CD4-positive, alpha-beta T cell (primary cell): ENCODE measurements around the gene CCDC183. TPM values are rescaled to one million over a fixed set of nuclear protein-coding genes. Genes with fewer than 3 reads are reported as not detected.
"Not testable (repeated sequence)": the region's sequence is repeated elsewhere in the genome, so short reads cannot be mapped to it uniquely, and the experiment has no call there.

Source experiments
- ATAC-seq: fragments of 200-7000 bp; cut with Tn5 transposase; one replicate; pipeline ENCODE4 v1.10.0; 2022; ENCODE audit warnings: mild to moderate bottlenecking; ENCODE audit not compliant: poor library complexity
- CTCF ChIA-PET: fragments of 350-600 bp; sonication (Branson Sonifier 250); formaldehyde crosslinking; loops from one replicate; lab custom pipeline; 2021; ENCODE audit warnings: antibody characterized with exemption, inconsistent platforms; lab: Charles Lee
- POLR2A ChIA-PET: fragments of 350-600 bp; sonication (Branson Sonifier 250); formaldehyde crosslinking; loops from one replicate; lab custom pipeline; 2021; ENCODE audit warnings: antibody characterized with exemption, inconsistent platforms; lab: Charles Lee
- DNase-seq, 14 experiments: peaks; one replicate each; pipeline ENCODE4 v3.0.0-alpha.2; 2013 to 2020; ENCODE audit warnings: mixed read lengths in 2 of 14
- H3K27ac ChIP-seq, 2 donors: one replicate each; pipeline versions ENCODE4 v1.5.1 to v1.7.0; 2013; ENCODE audit warnings: low read length in 2 of 2, low read depth in 1 of 2, mild to moderate bottlenecking in 1 of 2
- H3K27me3 ChIP-seq, 2 experiments: 1 replicate in 1 of 2; 2 replicates in 1 of 2; pipeline versions ENCODE4 v1.6.1 to v1.7.0; 2013; ENCODE audit warnings: low read length in 2 of 2, control low read depth in 1 of 2, mild to moderate bottlenecking in 1 of 2, moderate library complexity in 1 of 2; ENCODE audit not compliant: insufficient read depth in 2 of 2, control insufficient read depth in 1 of 2
- H3K36me3 ChIP-seq: one replicate; pipeline ENCODE4 v1.6.1; 2013; ENCODE audit warnings: low read length, control low read depth; ENCODE audit not compliant: insufficient read depth
- H3K4me1 ChIP-seq: one replicate; pipeline ENCODE4 v1.6.1; 2013; ENCODE audit warnings: low read length, control low read depth; ENCODE audit not compliant: insufficient read depth
- H3K4me3 ChIP-seq: one replicate; pipeline ENCODE4 v1.5.1; 2013; ENCODE audit warnings: mild to moderate bottlenecking, low read length, moderate library complexity
- H3K9me3 ChIP-seq, 2 experiments: 1 replicate in 1 of 2; 2 replicates in 1 of 2; pipeline versions ENCODE4 v1.6.1 to v1.7.0; 2013; ENCODE audit warnings: low read length in 2 of 2, mild to moderate bottlenecking in 2 of 2, control low read depth in 1 of 2, moderate library complexity in 1 of 2; ENCODE audit not compliant: control insufficient read depth in 1 of 2, insufficient read depth in 1 of 2
- H3K27ac Mint-ChIP-seq: one replicate; pipeline ENCODE4 v1.8.0; 2020; ENCODE audit warnings: mixed read lengths
- H3K27me3 Mint-ChIP-seq: one replicate; pipeline ENCODE4 v1.8.0; 2021; ENCODE audit warnings: mixed read lengths
- H3K36me3 Mint-ChIP-seq: one replicate; pipeline ENCODE4 v1.8.0; 2021; ENCODE audit warnings: low read depth, mixed read lengths
- H3K4me1 Mint-ChIP-seq: one replicate; pipeline ENCODE4 v1.8.0; 2021; ENCODE audit warnings: low read depth, mixed read lengths
- H3K4me3 Mint-ChIP-seq: one replicate; pipeline ENCODE4 v1.8.0; 2020; ENCODE audit warnings: mild to moderate bottlenecking, mixed read lengths
- H3K9me3 Mint-ChIP-seq: one replicate; pipeline ENCODE4 v1.8.0; 2020; ENCODE audit warnings: mixed read lengths
- intact Hi-C, 2 experiments: fragments of 100-400 bp; cut with DNase I in 1 of 2; cut with micrococcal nuclease in 1 of 2; formaldehyde crosslinking; loops; one replicate each; pipeline versions ENCODE4 v1.15.1 to v1.9.0; 2023 to 2025; cut with DNase I, micrococcal nuclease
- total RNA-seq, 174 experiments: library from RNA in 2 of 174; stranded (reverse) in 2 of 174; gene quantifications; one replicate each; pipeline ENCODE4 v1.2.3 and lab custom pipeline; 2021 to 2026
- TF ChIP-seq, protein P1 (sequence below): fragments of 200-600 bp; IDR thresholded peaks from one replicate; pipeline ENCODE4 v1.8.0; 2022; ENCODE audit warnings: antibody characterized with exemption, mild to moderate bottlenecking

Gene CCDC183
- total RNA-seq, 2 experiments from 2014 or later: 3.0 to 4.6 TPM

DNA sequence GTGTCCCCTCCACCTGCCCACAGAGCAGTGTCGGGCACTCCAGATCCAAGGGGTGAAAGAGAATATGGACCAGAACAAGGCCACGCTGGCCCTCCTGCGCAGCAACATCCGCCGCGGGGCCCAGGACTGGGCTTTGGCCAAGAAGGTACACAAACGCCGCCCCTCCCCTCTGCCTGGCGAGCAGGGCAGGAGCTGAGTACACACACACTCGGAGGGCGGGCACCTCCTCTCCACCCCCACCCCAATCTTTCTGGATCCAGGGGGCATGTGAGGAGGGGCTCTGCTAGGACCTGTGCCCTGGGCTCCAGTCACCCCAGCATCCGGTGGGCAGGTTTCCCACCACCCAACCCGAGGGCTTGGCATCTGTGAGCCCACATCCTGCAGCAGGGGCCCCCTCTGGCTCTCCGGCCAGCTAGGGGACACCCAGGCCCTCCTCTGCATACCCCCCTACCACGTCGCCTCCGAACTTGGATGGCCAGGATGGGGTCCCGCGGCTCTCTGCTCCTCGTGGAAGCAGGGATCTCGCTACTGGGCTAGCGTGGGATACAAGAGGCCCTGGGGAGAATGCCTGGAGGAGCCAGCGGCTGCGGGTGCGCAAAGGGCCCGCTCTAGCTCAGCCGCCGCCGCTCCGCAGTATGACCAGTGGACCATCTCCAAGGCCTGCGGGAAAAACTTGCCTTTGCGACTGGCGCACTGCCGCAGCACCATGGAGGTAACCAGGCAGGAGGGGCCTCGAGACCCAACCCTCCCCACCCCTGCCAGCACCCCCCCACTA, 3.1 kb downstream of the CCDC183 start:
- Histone ChIP-seq H3K4me1 (peaks cover 33% of the 10 kb centered on the region), H3K4me3 (peak overlapping the region; percentile 70), H3K36me3 (no peaks in the 10 kb centered on the region), H3K27me3 (peaks cover 0 to 3% of the 10 kb centered on the region in 2 experiments), H3K9me3 (no peaks in the 10 kb centered on the region), H3K27ac (no peak overlapping the region)
- DNase-seq (peak in 1 of 14 experiments; percentile 47), ATAC-seq (no peak)
- peaks cover 37% of the 10 kb centered on the region for H3K4me1 Mint-ChIP-seq
- ChIA-PET CTCF (no interaction called here), POLR2A (interaction anchor here (1.0 to 3.8 kb wide), 4 partner anchors 8 to 287 kb away, joined by 4 to 20 read pairs (median 4); partner anchors contain the start of genes MAN1B1, RABL6, SAPCD2 and TMEM141)
- peak overlapping the region; percentile 87 for H3K4me3 Mint-ChIP-seq
- TF ChIP-seq, protein P1, sequence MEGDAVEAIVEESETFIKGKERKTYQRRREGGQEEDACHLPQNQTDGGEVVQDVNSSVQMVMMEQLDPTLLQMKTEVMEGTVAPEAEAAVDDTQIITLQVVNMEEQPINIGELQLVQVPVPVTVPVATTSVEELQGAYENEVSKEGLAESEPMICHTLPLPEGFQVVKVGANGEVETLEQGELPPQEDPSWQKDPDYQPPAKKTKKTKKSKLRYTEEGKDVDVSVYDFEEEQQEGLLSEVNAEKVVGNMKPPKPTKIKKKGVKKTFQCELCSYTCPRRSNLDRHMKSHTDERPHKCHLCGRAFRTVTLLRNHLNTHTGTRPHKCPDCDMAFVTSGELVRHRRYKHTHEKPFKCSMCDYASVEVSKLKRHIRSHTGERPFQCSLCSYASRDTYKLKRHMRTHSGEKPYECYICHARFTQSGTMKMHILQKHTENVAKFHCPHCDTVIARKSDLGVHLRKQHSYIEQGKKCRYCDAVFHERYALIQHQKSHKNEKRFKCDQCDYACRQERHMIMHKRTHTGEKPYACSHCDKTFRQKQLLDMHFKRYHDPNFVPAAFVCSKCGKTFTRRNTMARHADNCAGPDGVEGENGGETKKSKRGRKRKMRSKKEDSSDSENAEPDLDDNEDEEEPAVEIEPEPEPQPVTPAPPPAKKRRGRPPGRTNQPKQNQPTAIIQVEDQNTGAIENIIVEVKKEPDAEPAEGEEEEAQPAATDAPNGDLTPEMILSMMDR: no peak
- intact Hi-C loops: loop anchor here in 1 of 2 experiments (10.0 kb wide), 1 partner anchor 656 kb away; the partner anchor contains the start of gene NSMF
- H3K9me3 Mint-ChIP-seq: no peaks in the 10 kb centered on the region
- peak overlapping the region; percentile 71 for H3K27ac Mint-ChIP-seq
- no peaks in the 10 kb centered on the region for H3K27me3 Mint-ChIP-seq
- no peaks in the 10 kb centered on the region for H3K36me3 Mint-ChIP-seq

DNA sequence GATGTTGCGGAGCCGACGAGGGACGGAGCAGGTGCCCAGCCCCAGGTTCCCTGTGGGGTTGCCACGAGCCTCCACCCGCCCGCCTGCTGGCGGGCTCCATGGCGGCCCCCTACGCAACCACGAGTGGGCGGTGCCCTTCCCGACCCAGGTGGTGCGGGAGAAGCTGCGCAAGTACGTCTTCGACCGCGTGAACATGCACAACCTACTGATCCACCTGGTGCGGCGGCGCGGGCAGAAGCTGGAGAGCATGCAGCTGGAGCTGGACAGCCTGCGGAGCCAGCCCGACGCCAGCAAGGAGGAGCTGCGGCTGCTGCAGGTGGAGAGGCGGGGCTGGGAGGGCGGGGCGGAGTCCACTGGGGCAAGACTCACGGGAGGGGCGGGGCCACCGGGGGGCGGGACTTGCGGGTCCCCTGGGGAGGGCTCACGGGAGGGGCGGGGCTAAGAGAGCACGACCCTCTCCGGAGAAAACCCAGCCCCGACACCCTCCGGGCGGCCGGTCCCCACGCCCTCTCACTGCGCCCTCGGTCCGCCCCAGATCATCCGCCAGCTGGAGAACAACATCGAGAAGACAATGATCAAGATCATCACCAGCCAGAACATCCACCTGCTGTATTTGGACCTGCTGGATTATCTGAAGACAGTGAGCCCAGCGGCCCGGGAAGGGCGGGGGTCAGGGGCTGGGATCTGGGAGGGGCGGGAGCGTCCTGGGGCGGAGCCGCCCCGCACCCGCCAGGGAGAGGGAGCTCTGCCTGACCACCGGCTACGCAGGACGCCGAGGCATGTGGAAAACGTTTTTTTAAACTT, 3.9 kb downstream of the CCDC183 start:
- Mint-ChIP-seq H3K36me3 (no peaks in the 10 kb centered on the region), H3K27me3 (no peaks in the 10 kb centered on the region), H3K4me1 (peaks cover 37% of the 10 kb centered on the region), H3K27ac (peak overlapping the region; percentile 71), H3K4me3 (peak overlapping the region; percentile 87), H3K9me3 (no peaks in the 10 kb centered on the region)
- peak; percentile 78 to 98 (median 90) for DNase-seq
- Histone ChIP-seq H3K4me1 (peaks cover 33% of the 10 kb centered on the region), H3K27me3 (peaks cover 0 to 3% of the 10 kb centered on the region in 2 experiments), H3K27ac (no peak overlapping the region), H3K36me3 (no peaks in the 10 kb centered on the region), H3K9me3 (no peaks in the 10 kb centered on the region), H3K4me3 (peak overlapping the region; percentile 70)
- TF ChIP-seq, protein P1: no peak
- ATAC-seq: peak; percentile 72
- ChIA-PET POLR2A (interaction anchor here (0.7 to 3.8 kb wide), 9 partner anchors 8 to 659 kb away, joined by 3 to 20 read pairs (median 4); partner anchors contain the start of genes MAN1B1, NSMF, RABL6 and SAPCD2), CTCF (interaction anchor here (0.8 kb wide), 1 partner anchor 229 kb away, joined by 3 read pairs; no protein-coding TSS in a partner anchor)
- intact Hi-C loops: loop anchor here (1.0 to 10.0 kb wide), 4 partner anchors 9 to 655 kb away; partner anchors contain the start of genes NSMF (in 1 of the 2), SNAPC4 (in 1 of the 2) and TMEM141 (in 1 of the 2)

DNA sequence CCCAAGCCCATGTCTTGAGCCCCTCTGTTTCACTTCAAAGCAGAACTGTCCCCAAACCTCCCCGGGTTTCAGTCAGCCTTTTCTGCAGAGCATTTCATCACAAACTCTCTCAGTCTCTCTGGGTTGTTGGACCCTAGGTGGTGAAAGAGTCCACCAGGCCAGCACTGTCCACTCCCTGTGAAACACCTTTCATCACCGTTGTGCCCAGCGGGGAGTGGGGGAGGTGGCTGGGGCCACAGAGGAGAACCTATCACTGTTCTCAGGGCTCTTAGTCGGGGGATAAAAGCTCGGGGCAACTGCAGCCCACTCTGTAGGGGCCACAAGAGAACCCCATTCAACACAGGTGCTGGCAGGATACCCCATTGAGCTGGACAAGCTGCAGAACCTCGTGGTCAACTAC, 6.2 kb downstream of the CCDC183 start:
- Mint-ChIP-seq H3K9me3 (no peaks in the 10 kb centered on the region), H3K27me3 (no peaks in the 10 kb centered on the region), H3K36me3 (peaks cover 4% of the 10 kb centered on the region), H3K27ac (no peak overlapping the region), H3K4me3 (peak overlapping the region; percentile 38), H3K4me1 (peaks cover 36% of the 10 kb centered on the region)
- TF ChIP-seq, protein P1: no peak
- no peak overlapping the region for H3K4me3 ChIP-seq
- no peaks in the 10 kb centered on the region for H3K36me3 ChIP-seq
- intact Hi-C loops: loop anchor here (10.0 kb wide), 2 partner anchors 102 to 398 kb away; partner anchors contain the start of gene SNAPC4 (in 1 of the 2)
- peaks cover 0 to 3% of the 10 kb centered on the region in 2 experiments for H3K27me3 ChIP-seq
- ChIA-PET POLR2A (no interaction called here), CTCF (no interaction called here)
- DNase-seq (peak in 1 of 14 experiments; percentile 14), ATAC-seq (no peak)
- H3K4me1 ChIP-seq: peaks cover 44% of the 10 kb centered on the region
- H3K9me3 ChIP-seq: no peaks in the 10 kb centered on the region
- H3K27ac ChIP-seq: no peak overlapping the region

DNA sequence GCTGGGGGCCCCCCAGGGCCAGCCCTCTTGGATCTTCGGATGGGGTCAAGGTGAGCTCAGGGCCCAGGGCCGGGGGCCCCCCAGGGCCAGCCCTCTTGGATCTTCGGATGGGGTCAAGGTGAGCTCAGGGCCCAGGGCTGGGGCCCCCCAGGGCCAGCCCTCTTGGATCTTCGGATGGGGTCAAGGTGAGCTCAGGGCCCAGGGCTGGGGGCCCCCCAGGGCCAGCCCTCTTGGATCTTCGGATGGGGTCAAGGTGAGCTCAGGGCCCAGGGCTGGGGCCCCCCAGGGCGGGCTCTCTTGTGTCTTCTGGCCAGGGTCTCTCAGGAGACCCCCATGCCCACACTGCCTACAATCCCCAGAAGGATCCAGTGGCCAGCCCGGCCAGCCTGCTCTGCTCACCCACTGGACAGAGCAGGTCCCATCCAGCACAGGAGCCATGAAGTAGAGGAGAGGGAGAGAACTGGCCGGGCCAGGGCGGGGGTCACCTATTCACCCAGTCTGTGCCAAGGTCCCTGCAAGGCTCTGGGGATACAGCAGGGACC, 6.9 kb downstream of the CCDC183 start:
- H3K4me3 ChIP-seq, DNase-seq, H3K36me3 Mint-ChIP-seq, H3K27me3 Mint-ChIP-seq, ATAC-seq, H3K27ac ChIP-seq, H3K36me3 ChIP-seq, H3K9me3 ChIP-seq, H3K9me3 Mint-ChIP-seq, CTCF ChIA-PET, POLR2A ChIA-PET, H3K27me3 ChIP-seq: not testable (repeated sequence)
- intact Hi-C loops: loop anchor here (10.0 kb wide), 2 partner anchors 102 to 398 kb away; partner anchors contain the start of gene SNAPC4 (in 1 of the 2)
- H3K4me1 ChIP-seq: peaks cover 45% of the 10 kb centered on the region
- Mint-ChIP-seq H3K27ac (peak overlapping the region; percentile 76), H3K4me1 (peaks cover 36% of the 10 kb centered on the region), H3K4me3 (peak overlapping the region; percentile 51)
